Vagina (tissue), 2 donors: ENCODE measurements around the gene OSGIN1. TPM values are rescaled to one million over a fixed set of nuclear protein-coding genes. Genes with fewer than 3 reads are reported as not detected.

Experiments
- DNase-seq, 2 donors: peaks; one replicate each; pipeline ENCODE4 v3.0.0-alpha.2; 2017; ENCODE audit errors: extremely low spot score in 2 of 2
- H3K27ac ChIP-seq: fragments of 200-600 bp; sonication (generic); one replicate; pipeline ENCODE4 v1.5.1; 2019
- H3K27me3 ChIP-seq: fragments of 200-600 bp; sonication (generic); one replicate; pipeline ENCODE4 v1.5.1; 2019
- H3K36me3 ChIP-seq, 2 donors: fragments of 200-600 bp; sonication (generic); one replicate each; pipeline ENCODE4 v1.5.1; 2017 to 2019
- H3K4me1 ChIP-seq: fragments of 200-600 bp; sonication (generic); one replicate; pipeline ENCODE4 v1.5.1; 2019
- H3K4me3 ChIP-seq, 2 donors: fragments of 200-600 bp; sonication (generic); 1 replicate in 1 of 2; 2 replicates in 1 of 2; pipeline ENCODE4 v1.5.1; 2016 to 2019
- H3K9me3 ChIP-seq: fragments of 200-600 bp; sonication (generic); one replicate; pipeline ENCODE4 v1.5.1; 2019
- CTCF ChIP-seq, 3 experiments: fragments of 450-650 bp in 2 of 3; fragments of 200-600 bp in 1 of 3; sonication (generic) in 1 of 3; IDR thresholded peaks; one replicate each; pipeline ENCODE4 v1.5.1; 2017 to 2019; ENCODE audit warnings: antibody characterized with exemption in 3 of 3, mild to moderate bottlenecking in 2 of 3, moderate library complexity in 2 of 3
- POLR2A ChIP-seq, 2 donors: fragments of 450-650 bp; IDR thresholded peaks; one replicate each; pipeline ENCODE4 v1.6.1; 2017; ENCODE audit warnings: antibody characterized with exemption in 2 of 2, mild to moderate bottlenecking in 2 of 2, moderate library complexity in 2 of 2
- POLR2AphosphoS5 ChIP-seq, 2 donors: sonication (generic); formaldehyde crosslinking; IDR thresholded peaks; one replicate each; pipeline ENCODE4 v1.9.0; 2017; ENCODE audit warnings: antibody characterized with exemption in 2 of 2, mild to moderate bottlenecking in 2 of 2, low read depth in 1 of 2; ENCODE audit not compliant: insufficient read depth in 1 of 2
- intact Hi-C: fragments of 100-400 bp; cut with DNase I; formaldehyde crosslinking; loops from one replicate; pipeline ENCODE4 v1.15.1; 2023
- total RNA-seq: library from RNA; depleted of rRNA; stranded (reverse); fragments of >200 nt; gene quantifications from one replicate; pipeline ENCODE4 v1.2.3, GENCODE V29; 2016

The OSGIN1 gene
- total RNA-seq, 1 donor from 2014 or later = 6.4 TPM

GRCh38 chr16:84001726-84002125 lies 48.7 kb downstream of the OSGIN1 start:
- Histone ChIP-seq H3K36me3 (no peaks in the 10 kb centered on the region), H3K4me3 (no peak overlapping the region), H3K9me3 (no peaks in the 10 kb centered on the region), H3K27ac (no peak overlapping the region), H3K4me1 (no peaks in the 10 kb centered on the region), H3K27me3 (no peaks in the 10 kb centered on the region)
- TF ChIP-seq CTCF (IDR thresholded peaks at IDR 0.05) (no peak), POLR2AphosphoS5 (IDR thresholded peaks at IDR 0.05; ENCODE audit: insufficient read depth in 1 of 2, low read depth in 1 of 2) (no peak), POLR2A (IDR thresholded peaks at IDR 0.05) (no peak)
- DNase-seq = no peak
- intact Hi-C loops = no loop called here

GRCh38 chr16:84003038-84003437 lies 50.0 kb downstream of the OSGIN1 start:
- DNase-seq = no peak

GRCh38 chr16:84004442-84004841 lies 51.4 kb downstream of the OSGIN1 start:
- H3K4me1 ChIP-seq = no peaks in the 10 kb centered on the region
- no peaks in the 10 kb centered on the region for H3K27me3 ChIP-seq
- no peak overlapping the region for H3K27ac ChIP-seq
- intact Hi-C loops = no loop called here
- no peak for DNase-seq
- H3K9me3 ChIP-seq = no peaks in the 10 kb centered on the region
- TF ChIP-seq CTCF (IDR thresholded peaks at IDR 0.05) (no peak), POLR2AphosphoS5 (IDR thresholded peaks at IDR 0.05; ENCODE audit: insufficient read depth in 1 of 2, low read depth in 1 of 2) (no peak), POLR2A (IDR thresholded peaks at IDR 0.05) (no peak)
- no peaks in the 10 kb centered on the region for H3K36me3 ChIP-seq
- H3K4me3 ChIP-seq = no peak overlapping the region

More at GRCh38 chr16:84003038-84003437, 50.0 kb downstream of the OSGIN1 start:
- Histone ChIP-seq H3K4me1 (no peaks in the 10 kb centered on the region), H3K4me3 (no peak overlapping the region), H3K27ac (no peak overlapping the region), H3K36me3 (no peaks in the 10 kb centered on the region), H3K27me3 (no peaks in the 10 kb centered on the region), H3K9me3 (no peaks in the 10 kb centered on the region)
- no peak for TF ChIP-seq POLR2AphosphoS5 (IDR thresholded peaks at IDR 0.05; ENCODE audit: insufficient read depth in 1 of 2, low read depth in 1 of 2)
- TF ChIP-seq POLR2A (IDR thresholded peaks at IDR 0.05) = no peak
- TF ChIP-seq CTCF (IDR thresholded peaks at IDR 0.05) = no peak
- intact Hi-C loops = no loop called here

GRCh38 chr16:84005391-84005790 lies 52.4 kb downstream of the OSGIN1 start:
- no peaks in the 10 kb centered on the region for H3K27me3 ChIP-seq
- intact Hi-C loops = no loop called here
- H3K36me3 ChIP-seq = no peaks in the 10 kb centered on the region
- DNase-seq = no peak
- H3K4me3 ChIP-seq = no peak overlapping the region
- H3K4me1 ChIP-seq = no peaks in the 10 kb centered on the region
- no peak overlapping the region for H3K27ac ChIP-seq
- TF ChIP-seq POLR2A (IDR thresholded peaks at IDR 0.05) (no peak), POLR2AphosphoS5 (IDR thresholded peaks at IDR 0.05; ENCODE audit: insufficient read depth in 1 of 2, low read depth in 1 of 2) (no peak), CTCF (IDR thresholded peaks at IDR 0.05) (no peak)
- H3K9me3 ChIP-seq = no peaks in the 10 kb centered on the region

GRCh38 chr16:84007520-84007919 lies 54.5 kb downstream of the OSGIN1 start:
- H3K9me3 ChIP-seq = no peaks in the 10 kb centered on the region
- TF ChIP-seq POLR2AphosphoS5 (IDR thresholded peaks at IDR 0.05; ENCODE audit: insufficient read depth in 1 of 2, low read depth in 1 of 2) = no peak
- TF ChIP-seq POLR2A (IDR thresholded peaks at IDR 0.05) = no peak
- TF ChIP-seq CTCF (IDR thresholded peaks at IDR 0.05) = no peak
- intact Hi-C loops = no loop called here
- H3K4me3 ChIP-seq = no peak overlapping the region
- no peak overlapping the region for H3K27ac ChIP-seq
- DNase-seq = no peak
- no peaks in the 10 kb centered on the region for H3K36me3 ChIP-seq
- no peaks in the 10 kb centered on the region for H3K27me3 ChIP-seq
- H3K4me1 ChIP-seq = no peaks in the 10 kb centered on the region
